MM.1S (cell line): ENCODE results near the gene CD46.

Experiments
- DNase-seq: peaks from one replicate; pipeline ENCODE4 v3.0.0-alpha.2; 2015
- H2AFZ ChIP-seq: fragments of 300-600 bp; sonication (generic); 2 replicates; pipeline ENCODE4 v1.6.0; 2016; ENCODE audit warnings: antibody characterized with exemption, low read length
- H3F3A ChIP-seq: fragments of 300-600 bp; sonication (generic); 2 replicates; pipeline ENCODE4 v1.6.1; 2016; ENCODE audit warnings: mild to moderate bottlenecking, antibody characterized with exemption, low read length, moderate library complexity, mixed read lengths; ENCODE audit not compliant: insufficient read depth
- H3K27ac ChIP-seq: fragments of 300-600 bp; sonication (generic); 2 replicates; pipeline ENCODE4 v1.5.1; 2016; ENCODE audit warnings: mild to moderate bottlenecking, low read length
- H3K27me3 ChIP-seq: fragments of 300-600 bp; sonication (generic); replicated peaks from 2 replicates; pipeline ENCODE4 v1.6.0; 2016; ENCODE audit warnings: low read length; ENCODE audit not compliant: insufficient read depth
- H3K36me3 ChIP-seq: fragments of 300-600 bp; sonication (generic); replicated peaks from 2 replicates; pipeline ENCODE4 v1.6.1; 2016; ENCODE audit warnings: mild to moderate bottlenecking, low read length, mixed read lengths; ENCODE audit not compliant: insufficient read depth
- H3K4me1 ChIP-seq: fragments of 300-600 bp; sonication (generic); 2 replicates; pipeline ENCODE4 v1.6.1; 2016; ENCODE audit warnings: low read length, mixed read lengths
- H3K4me2 ChIP-seq: fragments of 300-600 bp; sonication (generic); 2 replicates; pipeline ENCODE4 v1.6.0; 2016; ENCODE audit warnings: low read depth, low read length
- H3K4me3 ChIP-seq: fragments of 300-600 bp; sonication (generic); 2 replicates; pipeline ENCODE4 v1.5.1; 2016; ENCODE audit warnings: low read length, mixed read lengths
- H3K79me2 ChIP-seq: fragments of 300-600 bp; sonication (generic); 2 replicates; pipeline ENCODE4 v1.6.1; 2016; ENCODE audit warnings: mixed run types, low read length, mixed read lengths
- H3K9ac ChIP-seq: fragments of 300-600 bp; sonication (generic); 2 replicates; pipeline ENCODE4 v1.6.1; 2016; ENCODE audit warnings: low read length, mixed read lengths
- H3K9me2 ChIP-seq: fragments of 300-600 bp; sonication (generic); replicated peaks from 2 replicates; pipeline ENCODE4 v1.6.1; 2016; ENCODE audit warnings: mild to moderate bottlenecking, low read length, mixed read lengths; ENCODE audit not compliant: insufficient read depth
- H3K9me3 ChIP-seq: fragments of 300-600 bp; sonication (generic); replicated peaks from 2 replicates; pipeline ENCODE4 v1.6.1; 2016; ENCODE audit warnings: mild to moderate bottlenecking, low read length, mixed read lengths; ENCODE audit not compliant: insufficient read depth
- H4K20me1 ChIP-seq: fragments of 300-600 bp; sonication (generic); 2 replicates; pipeline ENCODE4 v1.6.1; 2016; ENCODE audit warnings: mild to moderate bottlenecking, low read length, moderate library complexity, mixed read lengths; ENCODE audit not compliant: insufficient read depth
- CTCF ChIP-seq: fragments of 300-600 bp; sonication (generic); IDR thresholded peaks from 2 replicates; pipeline ENCODE4 v1.5.1; 2016; ENCODE audit warnings: antibody characterized with exemption, low read length, mixed read lengths
- EZH2 ChIP-seq: fragments of 300-600 bp; sonication (generic); optimal IDR thresholded peaks from 2 replicates; pipeline ENCODE3; 2017; ENCODE audit warnings: low read depth, mild to moderate bottlenecking, antibody characterized with exemption, low read length, mixed read lengths
- EZH2phosphoT487 ChIP-seq: fragments of 300-600 bp; sonication (generic); IDR thresholded peaks from 2 replicates; pipeline ENCODE4 v1.6.1; 2018; ENCODE audit warnings: antibody characterized with exemption, low read length

The CD46 gene

GRCh38 chr1:207810606-207811295, 58.9 kb downstream of the CD46 start:
- no peak overlapping the region for H3K9ac ChIP-seq
- H3K27ac ChIP-seq = no peak overlapping the region
- H4K20me1 ChIP-seq = no peaks in the 10 kb centered on the region
- no peaks in the 10 kb centered on the region for H3K27me3 ChIP-seq
- no peak overlapping the region for H3K4me2 ChIP-seq
- TF ChIP-seq EZH2 (no peak), CTCF (no peak), EZH2phosphoT487 (no peak)
- H3K9me3 ChIP-seq = no peaks in the 10 kb centered on the region
- no peak overlapping the region for H3K4me3 ChIP-seq
- peaks cover 41% of the 10 kb centered on the region for H3K4me1 ChIP-seq
- peaks cover 87% of the 10 kb centered on the region for H3K79me2 ChIP-seq
- no peaks in the 10 kb centered on the region for H3K9me2 ChIP-seq
- no peak overlapping the region for H2AFZ ChIP-seq
- peaks cover 31% of the 10 kb centered on the region for H3F3A ChIP-seq
- no peak for DNase-seq
- peaks cover 13% of the 10 kb centered on the region for H3K36me3 ChIP-seq

GRCh38 chr1:207811319-207811718, 59.5 kb downstream of the CD46 start:
- H3K9me2 ChIP-seq = no peaks in the 10 kb centered on the region
- no peak overlapping the region for H3K27ac ChIP-seq
- peaks cover 25% of the 10 kb centered on the region for H3F3A ChIP-seq
- no peak overlapping the region for H2AFZ ChIP-seq
- no peaks in the 10 kb centered on the region for H3K27me3 ChIP-seq
- H3K9me3 ChIP-seq = no peaks in the 10 kb centered on the region
- H3K4me2 ChIP-seq = no peak overlapping the region
- no peaks in the 10 kb centered on the region for H4K20me1 ChIP-seq
- TF ChIP-seq EZH2phosphoT487 (no peak), CTCF (no peak), EZH2 (no peak)
- peaks cover 13% of the 10 kb centered on the region for H3K36me3 ChIP-seq
- H3K4me3 ChIP-seq = no peak overlapping the region
- no peak overlapping the region for H3K9ac ChIP-seq
- H3K79me2 ChIP-seq = peaks cover 92% of the 10 kb centered on the region
- H3K4me1 ChIP-seq = peaks cover 41% of the 10 kb centered on the region
- no peak for DNase-seq

- H3K36me3 ChIP-seq = peaks cover 13% of the 10 kb centered on the region
- no peak for DNase-seq
- no peak for TF ChIP-seq EZH2phosphoT487
- TF ChIP-seq CTCF = peak; percentile 60
- no peak for TF ChIP-seq EZH2
Measured at GRCh38 chr1:207811920-207812720, 60.3 kb downstream of the CD46 start.

More at GRCh38 chr1:207811920-207812720, 60.3 kb downstream of the CD46 start:
- Histone ChIP-seq H4K20me1 (no peaks in the 10 kb centered on the region), H3K9me3 (no peaks in the 10 kb centered on the region), H2AFZ (no peak overlapping the region), H3F3A (peaks cover 17% of the 10 kb centered on the region), H3K27me3 (no peaks in the 10 kb centered on the region), H3K4me2 (no peak overlapping the region), H3K9ac (no peak overlapping the region), H3K4me3 (no peak overlapping the region), H3K79me2 (peaks cover 97% of the 10 kb centered on the region), H3K4me1 (peaks cover 34% of the 10 kb centered on the region), H3K9me2 (no peaks in the 10 kb centered on the region), H3K27ac (no peak overlapping the region)
